ENCODE measurements around the gene FXYD4.

DNA sequence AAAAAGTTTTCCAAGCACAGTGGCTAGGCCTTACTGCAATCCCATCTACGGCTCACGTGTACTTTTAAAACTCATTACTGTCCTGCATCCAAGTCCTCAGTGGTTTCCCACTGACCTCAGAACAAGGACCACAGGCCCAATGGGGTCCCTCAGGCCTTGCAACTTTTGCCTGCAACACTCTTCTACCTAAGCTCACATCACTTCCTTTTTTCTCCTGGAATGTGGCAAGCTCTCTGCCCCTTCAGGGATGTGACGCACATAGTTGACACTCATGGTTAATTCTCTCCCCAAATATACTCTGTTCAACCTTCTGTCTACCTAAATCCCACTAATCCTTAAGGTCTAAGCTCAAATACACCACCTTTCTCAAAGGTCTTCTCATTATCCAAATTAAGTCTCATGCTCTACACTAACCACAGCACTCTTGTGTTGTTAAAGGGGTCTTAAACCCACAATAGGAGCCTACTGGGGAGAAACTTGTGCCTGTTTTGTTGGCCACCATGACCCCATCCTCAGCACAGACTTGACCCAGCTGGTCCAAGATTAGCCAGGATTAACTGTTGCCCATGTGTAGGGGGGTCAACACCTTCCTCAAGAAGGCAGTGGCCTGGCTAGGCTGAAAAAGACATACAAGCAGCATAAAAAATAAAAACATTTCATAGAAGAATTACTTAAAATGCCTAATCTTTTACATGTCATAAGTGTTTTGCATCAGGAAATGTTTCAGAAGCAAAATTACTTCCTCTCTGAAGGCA, 22.3 kb downstream of the FXYD4 start:
- no peak for TF ChIP-seq POLR2A (IDR thresholded peaks at IDR 0.05)
- TF ChIP-seq, protein P1, sequence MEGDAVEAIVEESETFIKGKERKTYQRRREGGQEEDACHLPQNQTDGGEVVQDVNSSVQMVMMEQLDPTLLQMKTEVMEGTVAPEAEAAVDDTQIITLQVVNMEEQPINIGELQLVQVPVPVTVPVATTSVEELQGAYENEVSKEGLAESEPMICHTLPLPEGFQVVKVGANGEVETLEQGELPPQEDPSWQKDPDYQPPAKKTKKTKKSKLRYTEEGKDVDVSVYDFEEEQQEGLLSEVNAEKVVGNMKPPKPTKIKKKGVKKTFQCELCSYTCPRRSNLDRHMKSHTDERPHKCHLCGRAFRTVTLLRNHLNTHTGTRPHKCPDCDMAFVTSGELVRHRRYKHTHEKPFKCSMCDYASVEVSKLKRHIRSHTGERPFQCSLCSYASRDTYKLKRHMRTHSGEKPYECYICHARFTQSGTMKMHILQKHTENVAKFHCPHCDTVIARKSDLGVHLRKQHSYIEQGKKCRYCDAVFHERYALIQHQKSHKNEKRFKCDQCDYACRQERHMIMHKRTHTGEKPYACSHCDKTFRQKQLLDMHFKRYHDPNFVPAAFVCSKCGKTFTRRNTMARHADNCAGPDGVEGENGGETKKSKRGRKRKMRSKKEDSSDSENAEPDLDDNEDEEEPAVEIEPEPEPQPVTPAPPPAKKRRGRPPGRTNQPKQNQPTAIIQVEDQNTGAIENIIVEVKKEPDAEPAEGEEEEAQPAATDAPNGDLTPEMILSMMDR (IDR thresholded peaks at IDR 0.05): no peak

All from lower leg skin (tissue), 3 donors.